Measurements from ENCODE around the gene LPCAT1. TPM values are rescaled to one million over a fixed set of nuclear protein-coding genes. Genes with fewer than 3 reads are reported as not detected.

The LPCAT1 gene
- total RNA-seq, 1 experiment from 2014 or later: 75.0 TPM

DNA sequence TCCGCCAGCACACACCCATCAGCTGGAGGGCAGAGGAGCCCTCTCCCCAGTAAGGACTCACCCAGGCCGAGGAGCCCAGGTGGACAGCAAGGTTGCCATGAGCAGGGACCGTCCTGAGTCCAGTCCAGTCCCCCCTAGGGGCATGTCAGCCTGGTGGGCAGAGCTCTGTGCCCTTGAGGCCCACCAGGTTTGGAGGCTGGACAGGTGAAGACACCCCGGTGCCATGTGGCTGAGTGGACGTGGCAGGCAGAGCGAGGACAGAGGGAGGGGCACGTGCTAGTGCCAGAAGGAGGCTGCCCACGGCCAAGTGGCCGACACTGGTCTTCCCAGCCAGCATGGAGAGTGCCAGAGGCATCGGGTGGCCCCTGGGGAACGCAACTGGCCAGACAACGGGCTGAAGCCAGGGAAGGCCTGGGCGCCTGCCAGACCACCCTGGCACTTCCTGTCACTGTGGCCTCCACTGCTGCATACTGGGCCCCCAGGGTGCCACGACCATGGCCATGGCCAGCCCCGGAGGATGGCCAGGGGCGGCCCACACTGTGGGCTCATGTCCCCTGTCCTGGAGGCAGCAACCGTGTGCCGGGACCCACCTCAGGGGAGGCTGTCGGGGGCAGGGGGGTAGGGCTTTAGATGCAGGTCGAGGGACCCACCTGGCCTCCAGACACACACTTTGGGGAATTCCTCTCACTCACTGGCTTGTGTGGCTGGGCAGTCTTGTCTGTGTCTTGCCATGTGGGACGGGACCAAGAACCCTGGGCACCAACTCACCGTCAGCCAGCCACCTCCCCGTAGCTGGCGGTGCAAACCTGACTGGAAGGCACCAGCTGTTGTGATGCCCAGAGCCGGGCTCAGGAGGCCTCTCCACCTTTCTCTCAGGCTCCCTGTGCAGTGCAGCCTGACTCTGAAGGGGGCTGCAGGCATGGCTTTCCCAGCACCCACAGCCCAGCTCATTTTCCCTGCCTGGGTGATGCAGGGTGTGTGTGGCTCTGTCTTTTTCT, 42.3 kb upstream of the LPCAT1 start (continued):
- no peak for TF ChIP-seq SP1 (IDR thresholded peaks at IDR 0.05; ENCODE audit: low read depth)
- no peak for TF ChIP-seq REST (IDR thresholded peaks at IDR 0.05; ENCODE audit: low read depth)
- no peak for TF ChIP-seq CEBPB (IDR thresholded peaks at IDR 0.05; ENCODE audit: low read depth)
- TF ChIP-seq POLR2AphosphoS5 (IDR thresholded peaks at IDR 0.05; ENCODE audit: low read depth, low read length): no peak
- no peak for TF ChIP-seq ATF3 (IDR thresholded peaks at IDR 0.05)

- no peak overlapping the region for H3K9ac ChIP-seq (ENCODE audit: low read length)
- H3K27ac ChIP-seq (ENCODE audit: low read depth, low read length): no peak overlapping the region
- RAD21 ChIA-PET (ENCODE audit: low non-redundant PET in 1 of 2, low total read pairs in 2 of 2, uncharacterized antibody in 2 of 2, unreplicated experiment in 2 of 2): no interaction called here
- DNase-seq (ENCODE audit: low read depth, low spot score) (no peak), ATAC-seq (no peak)
- H3K9me3 ChIP-seq (ENCODE audit: control insufficient read depth in 1 of 2, insufficient read depth in 1 of 2, low read depth in 1 of 2, low read length in 2 of 2): no peaks in the 10 kb centered on the region
- POLR2A ChIA-PET: no interaction called here
- H3K4me3 ChIP-seq (replicated peaks in 1 of 2; ENCODE audit: low read depth in 1 of 2, low read length in 2 of 2): no peak overlapping the region
- CTCF ChIA-PET: no interaction called here
- peaks cover 11 to 26% of the 10 kb centered on the region in 2 experiments for H3K4me1 ChIP-seq (ENCODE audit: control insufficient read depth in 1 of 2, insufficient read depth in 2 of 2, low read length in 2 of 2)
- H3K4me2 ChIP-seq (ENCODE audit: low read length): no peak overlapping the region
- intact Hi-C loops (cut with micrococcal nuclease): no loop called here
- BruUV-seq (replicated peaks): no TSS peak
- no peaks in the 10 kb centered on the region for H3K36me3 ChIP-seq (ENCODE audit: control insufficient read depth in 1 of 2, insufficient read depth in 2 of 2, low read length in 2 of 2)
- no peaks in the 10 kb centered on the region for H3K9me2 ChIP-seq (ENCODE audit: insufficient read depth)
- no peaks in the 10 kb centered on the region for H3K79me2 ChIP-seq (ENCODE audit: insufficient read depth, low read length)
- peaks cover 8% of the 10 kb centered on the region; the same call in 1 of the 2 replicates for H3K27me3 ChIP-seq (ENCODE audit: insufficient read depth, low read length)
- no peak for TF ChIP-seq CEBPB (IDR thresholded peaks at IDR 0.05; ENCODE audit: low read depth)
- no peak for TF ChIP-seq EGR1 (IDR thresholded peaks at IDR 0.05; ENCODE audit: low read depth)
- TF ChIP-seq, protein P1, sequence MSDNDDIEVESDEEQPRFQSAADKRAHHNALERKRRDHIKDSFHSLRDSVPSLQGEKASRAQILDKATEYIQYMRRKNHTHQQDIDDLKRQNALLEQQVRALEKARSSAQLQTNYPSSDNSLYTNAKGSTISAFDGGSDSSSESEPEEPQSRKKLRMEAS (IDR thresholded peaks at IDR 0.05): no peak
- no peak for TF ChIP-seq SRF (IDR thresholded peaks at IDR 0.05; ENCODE audit: low read depth)
- no peak for TF ChIP-seq EZH2phosphoT487 (IDR thresholded peaks at IDR 0.05; ENCODE audit: borderline replicate concordance)
- TF ChIP-seq FOSL1 (IDR thresholded peaks at IDR 0.05; ENCODE audit: low read depth): no peak
- TF ChIP-seq ZNF274 (IDR thresholded peaks at IDR 0.05; ENCODE audit: low read depth, low read length): no peak
- TF ChIP-seq CBX3 (IDR thresholded peaks at IDR 0.05; ENCODE audit: low read depth): no peak
- no peak overlapping the region for H2AFZ ChIP-seq (ENCODE audit: low read depth, low read length, poor library complexity, severe bottlenecking)
- H4K20me1 ChIP-seq (ENCODE audit: insufficient read depth): no peaks in the 10 kb centered on the region
These were observed 41.3 kb upstream of the LPCAT1 start for GRCh38 chr5:1564824-1565736.

All from HCT116 (cell line).